DND-41 (cell line): Measurements from ENCODE around the gene DHRSX.

Experiments
- CTCF ChIP-seq: IDR thresholded peaks from 2 replicates; pipeline ENCODE4 v1.5.1; 2012; ENCODE audit warnings: borderline replicate concordance, low read length, moderate library complexity, mild to moderate bottlenecking; ENCODE audit not compliant: poor library complexity, severe bottlenecking; ENCODE audit errors: extremely low read depth
- EZH2 ChIP-seq: IDR thresholded peaks from 3 replicates; pipeline ENCODE4 v1.6.1; 2012; ENCODE audit warnings: borderline replicate concordance, low read depth, mild to moderate bottlenecking, moderate library complexity, low read length, inconsistent platforms; ENCODE audit not compliant: severe bottlenecking

- no peak for TF ChIP-seq CTCF
- no peak for TF ChIP-seq EZH2
These were observed 116.3 kb downstream of the DHRSX start for GRCh38 chrX:2384486-2384885.
